Erythroblast (primary cell): ENCODE data around the gene OR1S2.
"Not testable (repeated sequence)": the region's sequence is repeated elsewhere in the genome, so short reads cannot be mapped to it uniquely, and the experiment has no call there.

ENCODE experiments used
- DNase-seq, 2 experiments: peaks; one replicate each; lab custom pipeline; 2025; lab: John Stamatoyannopoulos, UW
- GATA1 ChIP-seq: IDR thresholded peaks from 2 replicates; pipeline ENCODE4 v1.6.1; 2011; ENCODE audit warnings: low read depth, mild to moderate bottlenecking, control low read depth, low read length, moderate library complexity
- POLR2A ChIP-seq: IDR thresholded peaks from 2 replicates; pipeline ENCODE4 v1.6.1; 2011; ENCODE audit warnings: mild to moderate bottlenecking, low read length

The OR1S2 gene

GRCh38 chr11:58204042-58204441 lies at the start of gene OR1S2:
OR1S2 (minus strand) TSS chr11:58204142; CDS start chr11:58204142, 0 bp downstream.
- no peak for TF ChIP-seq POLR2A
- no peak for DNase-seq

DNA sequence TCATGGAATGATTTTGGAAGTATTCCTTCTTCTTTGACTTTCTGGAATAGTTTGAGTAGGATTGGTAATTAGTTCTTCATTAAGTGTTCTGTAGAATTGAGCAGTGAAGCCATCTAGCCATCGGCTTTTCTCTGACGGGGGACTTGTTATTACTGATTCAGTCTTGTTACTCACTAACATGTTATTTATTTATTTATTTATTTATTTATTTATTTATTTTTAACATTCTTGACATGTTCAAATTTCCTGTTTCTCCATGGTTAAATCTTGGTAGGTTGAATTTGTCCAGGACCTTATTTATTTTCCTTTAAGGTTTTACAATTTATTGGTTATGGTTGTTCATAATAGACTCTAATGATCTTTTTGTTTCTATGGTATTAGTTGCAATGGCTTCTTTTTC lies 40.0 kb upstream of the OR1S2 start:
- no peak for DNase-seq

DNA sequence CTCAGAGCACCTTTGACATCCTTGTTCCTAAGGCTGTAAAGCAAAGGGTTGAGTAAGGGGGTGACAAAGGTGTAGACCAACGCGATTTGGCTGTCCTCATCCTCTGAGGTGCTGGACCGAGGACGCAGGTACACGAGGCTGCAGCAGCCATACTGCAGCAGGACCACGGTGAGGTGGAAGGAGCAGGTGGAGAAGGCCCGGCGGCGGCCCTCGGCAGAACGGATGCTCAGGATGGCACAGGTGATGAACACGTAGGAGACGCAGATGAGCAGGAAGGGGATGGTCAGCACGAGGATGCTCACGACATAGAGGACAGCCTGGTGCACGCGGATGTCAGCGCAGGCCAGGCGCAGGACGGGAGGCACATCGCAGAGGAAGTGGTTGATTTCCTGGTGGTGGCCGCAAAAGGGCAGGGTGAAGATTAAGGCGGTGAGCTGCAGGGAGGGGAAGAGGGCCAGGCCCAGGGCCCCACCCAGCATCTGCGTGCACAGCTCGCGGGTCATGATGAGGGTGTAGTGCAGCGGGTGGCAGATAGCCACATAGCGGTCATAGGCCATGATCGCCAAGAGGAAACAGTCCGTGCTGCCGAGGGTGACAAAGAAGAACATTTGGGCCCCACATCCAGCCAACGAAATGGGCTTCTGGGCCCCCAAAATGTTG lies 24.1 kb upstream of the OR1S2 start:
- no peak for TF ChIP-seq POLR2A
- TF ChIP-seq GATA1 = no peak
- DNase-seq = no peak

More for the DNA sequence above, 40.0 kb upstream of the OR1S2 start:
- TF ChIP-seq POLR2A = no peak
- TF ChIP-seq GATA1 = no peak

- no peak for DNase-seq
- TF ChIP-seq GATA1 (no peak), POLR2A (no peak)
Observed at GRCh38 chr11:58222721-58223120, 18.8 kb upstream of the OR1S2 start.

DNA sequence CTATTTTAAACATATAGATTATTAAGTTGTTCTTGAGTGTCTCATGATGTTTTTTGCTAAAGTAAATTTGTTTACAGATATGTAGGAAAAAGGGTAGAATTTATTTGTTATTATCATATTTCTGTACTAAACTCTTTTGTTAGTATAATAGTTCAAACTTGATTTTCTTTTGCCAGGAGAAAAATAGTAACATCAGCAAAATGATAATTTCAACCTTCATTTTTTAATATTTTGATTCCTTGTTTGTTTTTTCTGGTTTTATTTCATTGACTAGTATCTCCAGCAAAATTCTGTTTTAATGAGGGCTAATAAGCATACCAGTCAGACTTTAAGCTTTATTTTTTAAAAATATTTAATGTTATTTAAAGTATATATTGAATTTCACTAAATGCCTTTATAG lies 12.5 kb upstream of the OR1S2 start:
- DNase-seq = no peak
- TF ChIP-seq POLR2A (no peak), GATA1 (no peak)

DNA sequence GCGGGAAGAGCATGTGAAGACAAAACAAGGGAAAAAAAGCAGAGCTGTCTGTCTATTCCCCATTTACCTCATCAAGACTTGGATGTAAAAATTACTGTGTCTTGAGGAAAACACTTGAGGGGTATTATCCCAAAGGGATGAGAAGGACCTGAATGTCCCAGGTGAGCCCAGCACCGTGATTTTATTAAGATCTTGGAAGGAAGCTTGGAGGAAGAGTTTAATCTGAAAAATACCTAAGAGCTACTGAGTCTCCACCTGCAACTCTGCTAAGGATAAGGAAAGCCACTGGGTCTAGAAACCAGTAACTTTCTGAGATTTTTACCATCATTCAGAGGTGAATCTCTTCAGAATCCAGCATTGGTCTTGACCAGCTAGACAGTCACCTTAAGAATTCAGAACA lies 8.5 kb upstream of the OR1S2 start, which contains the start of gene OR1S1:
TSS of gene OR1S1 (plus strand) at position 301 of the 400 bp plus-strand sequence.
- not testable (repeated sequence) for DNase-seq

GRCh38 chr11:58199271-58199670 lies 4.7 kb downstream of the OR1S2 start:
- DNase-seq = no peak
- TF ChIP-seq GATA1 (no peak), POLR2A (no peak)

- DNase-seq = no peak
- no peak for TF ChIP-seq GATA1
- TF ChIP-seq POLR2A = no peak
Observed at GRCh38 chr11:58195939-58196338, 8.0 kb downstream of the OR1S2 start.

GRCh38 chr11:58193391-58193790 lies 10.6 kb downstream of the OR1S2 start:
- DNase-seq = no peak
- no peak for TF ChIP-seq POLR2A

DNA sequence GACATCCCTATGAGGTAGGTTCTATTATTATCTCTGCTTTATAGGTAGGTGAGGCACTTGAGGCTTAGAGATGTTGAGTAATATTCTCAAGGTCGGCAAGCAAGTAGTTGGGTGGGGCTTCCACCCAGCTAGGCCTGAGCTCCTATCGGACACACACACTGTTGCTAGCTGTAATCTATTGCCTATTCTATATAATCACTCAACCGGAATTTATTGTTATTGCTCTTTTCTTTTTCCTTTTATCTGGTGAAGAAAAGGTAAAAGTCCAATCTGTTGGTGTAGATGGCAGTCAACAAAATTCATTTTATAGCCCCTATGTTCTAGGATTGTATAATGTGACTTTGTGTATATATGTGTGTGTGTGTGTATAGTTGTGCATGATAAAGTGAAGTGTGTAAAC lies 11.7 kb downstream of the OR1S2 start:
- DNase-seq = no peak
- TF ChIP-seq POLR2A (no peak), GATA1 (no peak)

DNA sequence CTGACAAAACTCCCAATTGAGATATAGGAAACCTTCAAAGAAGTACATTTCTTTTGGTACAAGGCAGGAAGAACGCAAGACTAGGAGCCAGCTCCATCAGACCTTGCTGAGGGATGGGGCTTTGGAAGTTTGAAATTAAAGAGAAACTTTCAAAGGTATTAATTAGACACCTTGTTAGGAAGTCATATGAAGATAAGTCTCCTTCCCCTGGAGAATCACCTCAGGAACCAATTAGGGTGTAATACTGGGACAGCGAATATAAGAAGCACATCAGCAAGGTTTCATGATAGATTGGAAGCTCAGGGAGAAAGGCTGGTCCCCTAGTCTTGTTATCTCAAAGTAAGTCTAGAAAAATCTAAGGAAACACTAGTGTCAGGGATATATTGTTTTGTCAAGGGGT lies 15.2 kb downstream of the OR1S2 start, which contains the start of gene OR9Q2:
TSS of gene OR9Q2 (plus strand) at position 301 of the 400 bp plus-strand sequence. CDS start 1,421 bp downstream, outside the sequence.
- no peak for DNase-seq
- no peak for TF ChIP-seq POLR2A
- TF ChIP-seq GATA1 = no peak

DNA sequence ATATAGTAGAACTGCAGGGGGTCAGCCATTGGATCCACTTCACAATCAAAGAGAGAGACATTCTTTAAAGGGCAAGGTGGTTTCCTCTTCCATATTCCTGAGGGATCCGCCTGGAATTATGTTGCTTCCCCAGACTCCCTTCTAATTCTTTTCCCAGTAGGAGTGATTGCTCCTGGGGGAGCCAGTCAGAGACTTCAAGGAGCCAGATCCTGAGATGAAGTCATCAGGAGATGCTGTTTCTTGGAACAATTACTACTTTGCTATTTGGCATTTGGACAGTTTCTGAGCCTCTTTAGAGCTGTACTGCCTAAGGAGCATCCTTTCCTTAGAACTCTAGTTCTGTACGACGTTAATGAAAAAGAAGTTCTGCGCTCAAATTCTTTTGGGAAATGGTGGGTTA lies 17.0 kb downstream of the OR1S2 start:
- TF ChIP-seq GATA1 = no peak
- no peak for TF ChIP-seq POLR2A
- DNase-seq = no peak

DNA sequence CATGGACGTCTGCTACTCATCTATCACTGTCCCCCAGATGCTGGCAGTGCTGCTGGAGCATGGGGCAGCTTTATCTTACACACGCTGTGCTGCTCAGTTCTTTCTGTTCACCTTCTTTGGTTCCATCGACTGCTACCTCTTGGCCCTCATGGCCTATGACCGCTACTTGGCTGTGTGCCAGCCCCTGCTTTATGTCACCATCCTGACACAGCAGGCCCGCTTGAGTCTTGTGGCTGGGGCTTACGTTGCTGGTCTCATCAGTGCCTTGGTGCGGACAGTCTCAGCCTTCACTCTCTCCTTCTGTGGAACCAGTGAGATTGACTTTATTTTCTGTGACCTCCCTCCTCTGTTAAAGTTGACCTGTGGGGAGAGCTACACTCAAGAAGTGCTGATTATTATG lies 24.3 kb downstream of the OR1S2 start:
- no peak for TF ChIP-seq GATA1
- peak; percentile 3 to 22 for DNase-seq

DNA sequence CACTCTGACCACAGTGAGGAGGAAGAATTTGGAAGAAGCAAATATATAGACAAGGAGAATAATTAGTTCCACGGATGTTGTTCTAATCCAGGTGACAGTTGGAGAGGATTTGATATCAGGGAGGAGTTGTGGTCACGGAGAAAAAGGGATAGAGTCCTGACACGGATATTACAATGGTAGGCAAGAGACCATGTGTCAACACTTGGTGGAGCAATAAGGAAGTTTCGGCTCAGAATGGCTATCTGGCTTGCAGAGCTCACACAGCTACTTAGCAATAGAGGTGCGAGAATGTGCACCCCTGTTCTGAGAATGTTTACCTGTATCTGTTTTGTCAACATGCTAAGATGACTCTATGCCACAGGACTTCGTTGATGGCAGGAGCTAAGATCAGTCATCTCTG lies 25.5 kb downstream of the OR1S2 start:
- no peak for DNase-seq
- TF ChIP-seq POLR2A (no peak), GATA1 (no peak)

DNA sequence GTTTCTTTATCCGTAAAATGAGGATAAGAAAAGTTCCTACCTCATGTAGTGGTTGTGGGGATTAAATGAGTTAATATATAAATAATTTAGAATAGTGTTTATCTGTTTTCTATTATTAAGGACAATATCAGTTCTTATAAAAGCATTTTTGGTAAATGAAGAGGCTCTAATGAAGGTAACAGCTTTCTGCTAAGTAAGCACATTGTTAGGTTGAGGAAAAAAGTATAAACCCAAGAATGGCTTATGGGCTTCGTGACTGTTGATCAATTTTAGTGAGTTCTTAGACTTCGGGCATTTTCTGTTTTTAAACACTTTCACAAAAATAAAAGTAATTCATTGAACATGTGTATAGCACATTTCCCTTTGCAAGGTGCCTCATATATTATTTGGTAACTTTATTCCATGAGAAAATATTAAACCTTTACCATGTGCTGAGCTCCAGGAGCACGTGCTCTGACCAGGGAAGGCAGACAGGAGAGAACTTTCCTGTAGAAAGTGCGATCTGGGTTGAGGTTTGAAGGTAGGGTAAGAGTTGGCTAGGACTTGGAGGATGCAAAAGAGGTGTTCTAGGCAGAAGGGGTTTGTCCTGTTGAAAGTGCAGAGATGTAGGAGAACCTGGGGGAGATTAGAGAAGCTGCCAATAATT lies 26.4 kb downstream of the OR1S2 start:
- DNase-seq = no peak
- TF ChIP-seq GATA1 (no peak), POLR2A (no peak)
